Measurements from ENCODE around the gene PGM2.
A peak's percentile ranks its signal among the peaks of the same experiment; 100 is the strongest.

Gene PGM2

DNA sequence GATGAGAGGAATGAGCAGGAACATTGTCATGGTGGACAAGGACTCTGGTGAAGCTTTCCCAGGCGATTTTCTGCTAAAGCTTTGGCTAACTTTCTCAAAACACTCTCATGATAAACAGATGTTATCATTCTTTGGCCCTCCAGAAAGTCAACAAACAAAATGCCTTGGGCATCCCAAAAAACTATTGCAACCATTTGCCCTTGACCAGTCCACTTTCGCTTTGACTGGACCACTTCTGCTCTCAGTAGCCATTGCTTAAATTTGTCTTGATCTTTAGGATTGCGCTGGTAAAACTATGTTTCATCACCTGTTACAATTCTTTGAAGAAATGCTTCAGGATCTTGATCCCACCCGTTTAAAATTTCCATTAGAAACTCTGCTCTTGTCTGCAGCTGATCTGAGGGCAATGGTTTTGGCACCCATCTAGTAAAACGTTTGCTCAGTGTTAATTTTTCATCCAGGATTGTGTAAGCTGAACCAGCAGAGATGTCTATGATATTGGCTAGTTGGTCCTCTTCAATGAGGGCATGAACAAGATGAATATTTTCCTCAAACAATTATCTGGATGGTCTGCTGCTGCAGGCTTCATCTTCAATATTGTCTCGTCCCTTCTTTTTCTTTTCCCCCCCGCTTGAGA is 79.2 kb downstream of the PGM2 start:
- Histone ChIP-seq H3K27me3 (no peaks in the 10 kb centered on the region), H3K36me3 (peaks cover 75% of the 10 kb centered on the region), H3K27ac (no peak overlapping the region), H3K4me1 (ENCODE audit: control insufficient read depth in 1 of 2, insufficient read depth in 1 of 2, low read depth in 1 of 2, low read length in 1 of 2) (no peaks in the 10 kb centered on the region), H3K4me3 (ENCODE audit: low read depth in 1 of 2, low read length in 1 of 2) (no peak overlapping the region), H3K9me3 (no peaks in the 10 kb centered on the region)
- TF ChIP-seq CTCF (IDR thresholded peaks at IDR 0.05), result no peak

GRCh38 chr4:37908488-37909331 is 82.2 kb downstream of the PGM2 start:
- no peak for TF ChIP-seq CTCF (IDR thresholded peaks at IDR 0.05)
- H3K4me1 ChIP-seq (ENCODE audit: control insufficient read depth in 1 of 2, insufficient read depth in 1 of 2, low read depth in 1 of 2, low read length in 1 of 2), result no peaks in the 10 kb centered on the region
- H3K4me3 ChIP-seq (ENCODE audit: low read depth in 1 of 2, low read length in 1 of 2), result no peak overlapping the region
- no peaks in the 10 kb centered on the region for H3K9me3 ChIP-seq
- peaks cover 50% of the 10 kb centered on the region for H3K36me3 ChIP-seq
- H3K27me3 ChIP-seq, result no peaks in the 10 kb centered on the region
- H3K27ac ChIP-seq, result peak overlapping the region; percentile 16

- no peaks in the 10 kb centered on the region for H3K4me1 ChIP-seq (ENCODE audit: control insufficient read depth in 1 of 2, insufficient read depth in 1 of 2, low read depth in 1 of 2, low read length in 1 of 2)
- H3K9me3 ChIP-seq, result no peaks in the 10 kb centered on the region
- no peak overlapping the region for H3K4me3 ChIP-seq (ENCODE audit: low read depth in 1 of 2, low read length in 1 of 2)
- no peak for TF ChIP-seq CTCF (IDR thresholded peaks at IDR 0.05)
- H3K36me3 ChIP-seq, result peaks cover 42% of the 10 kb centered on the region
- no peaks in the 10 kb centered on the region for H3K27me3 ChIP-seq
- H3K27ac ChIP-seq, result no peak overlapping the region
These were observed 83.0 kb downstream of the PGM2 start for GRCh38 chr4:37909332-37910090.

DNA sequence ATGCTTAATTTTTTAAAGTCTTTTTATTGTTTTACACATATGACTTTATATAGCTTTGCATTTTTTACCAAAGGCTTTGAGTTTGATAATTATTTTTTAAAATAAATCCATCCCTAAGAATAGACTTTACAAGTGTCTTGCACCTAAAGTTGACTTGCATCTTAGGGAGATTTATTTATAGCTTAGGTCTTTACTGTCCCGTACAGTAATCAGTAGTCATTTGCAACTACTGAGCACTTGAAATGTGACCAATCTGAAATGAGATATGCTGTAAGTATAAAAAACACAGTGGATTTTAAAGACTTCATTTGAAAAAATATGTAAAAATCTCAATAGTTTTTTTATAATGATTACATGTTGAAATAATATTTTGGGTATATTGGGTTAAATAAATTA is 83.6 kb downstream of the PGM2 start:
- no peaks in the 10 kb centered on the region for H3K27me3 ChIP-seq
- H3K36me3 ChIP-seq, result peaks cover 41% of the 10 kb centered on the region
- no peaks in the 10 kb centered on the region for H3K4me1 ChIP-seq (ENCODE audit: control insufficient read depth in 1 of 2, insufficient read depth in 1 of 2, low read depth in 1 of 2, low read length in 1 of 2)
- no peaks in the 10 kb centered on the region for H3K9me3 ChIP-seq
- no peak overlapping the region for H3K27ac ChIP-seq
- no peak for TF ChIP-seq CTCF (IDR thresholded peaks at IDR 0.05)
- no peak overlapping the region for H3K4me3 ChIP-seq (ENCODE audit: low read depth in 1 of 2, low read length in 1 of 2)
